Measurements from ENCODE around the gene TPRG1. TPM values are rescaled to one million over a fixed set of nuclear protein-coding genes. Genes with fewer than 3 reads are reported as not detected.
A peak's percentile ranks its signal among the peaks of the same experiment; 100 is the strongest.

The TPRG1 gene
- total RNA-seq, 2 donors from 2014 or later: 1.1 to 1.8 TPM

- intact Hi-C loops (cut with DNase I): no loop called here
- no peak for TF ChIP-seq CTCF (IDR thresholded peaks at IDR 0.05)
- no peaks in the 10 kb centered on the region for H3K36me3 ChIP-seq
- H3K4me3 ChIP-seq: no peak overlapping the region
- H3K4me1 ChIP-seq: no peaks in the 10 kb centered on the region
- no peaks in the 10 kb centered on the region for H3K9me3 ChIP-seq
- no peaks in the 10 kb centered on the region for H3K27me3 ChIP-seq
- no peak for DNase-seq
- no peak overlapping the region for H3K9ac ChIP-seq (ENCODE audit: low read depth in 2 of 2, low read length in 2 of 2)
- H3K27ac ChIP-seq: no peak overlapping the region
Measured at GRCh38 chr3:189142527-189142926, 29.2 kb upstream of the TPRG1 start.

GRCh38 chr3:189143321-189143720 is 28.4 kb upstream of the TPRG1 start:
- Histone ChIP-seq H3K36me3 (no peaks in the 10 kb centered on the region), H3K4me3 (no peak overlapping the region), H3K9me3 (no peaks in the 10 kb centered on the region), H3K4me1 (no peaks in the 10 kb centered on the region), H3K9ac (ENCODE audit: low read depth in 2 of 2, low read length in 2 of 2) (no peak overlapping the region), H3K27ac (no peak overlapping the region), H3K27me3 (no peaks in the 10 kb centered on the region)
- DNase-seq: no peak
- intact Hi-C loops (cut with DNase I): no loop called here
- no peak for TF ChIP-seq CTCF (IDR thresholded peaks at IDR 0.05)

GRCh38 chr3:189143771-189144170 is 28.0 kb upstream of the TPRG1 start:
- Histone ChIP-seq H3K9me3 (no peaks in the 10 kb centered on the region), H3K27ac (no peak overlapping the region), H3K9ac (ENCODE audit: low read depth in 2 of 2, low read length in 2 of 2) (no peak overlapping the region), H3K36me3 (no peaks in the 10 kb centered on the region), H3K27me3 (no peaks in the 10 kb centered on the region), H3K4me1 (no peaks in the 10 kb centered on the region), H3K4me3 (no peak overlapping the region)
- no peak for TF ChIP-seq CTCF (IDR thresholded peaks at IDR 0.05)
- intact Hi-C loops (cut with DNase I): no loop called here
- no peak for DNase-seq

- DNase-seq: peak; percentile 29
Measured at GRCh38 chr3:189144645-189145044, 27.1 kb upstream of the TPRG1 start.

GRCh38 chr3:189146848-189147247 is 24.9 kb upstream of the TPRG1 start:
- no peak overlapping the region for H3K4me3 ChIP-seq
- no peak overlapping the region for H3K27ac ChIP-seq
- no peaks in the 10 kb centered on the region for H3K4me1 ChIP-seq
- DNase-seq: no peak
- intact Hi-C loops (cut with DNase I): loop anchor here (5.0 kb wide), 2 partner anchors 85 to 1405 kb away; no protein-coding TSS in a partner anchor
- no peaks in the 10 kb centered on the region for H3K36me3 ChIP-seq
- H3K9me3 ChIP-seq: no peaks in the 10 kb centered on the region
- TF ChIP-seq CTCF (IDR thresholded peaks at IDR 0.05): no peak
- H3K9ac ChIP-seq (ENCODE audit: low read depth in 2 of 2, low read length in 2 of 2): no peak overlapping the region
- H3K27me3 ChIP-seq: no peaks in the 10 kb centered on the region

More at GRCh38 chr3:189144645-189145044, 27.1 kb upstream of the TPRG1 start:
- H3K4me1 ChIP-seq: no peaks in the 10 kb centered on the region
- no peaks in the 10 kb centered on the region for H3K27me3 ChIP-seq
- intact Hi-C loops (cut with DNase I): loop anchor here (5.0 kb wide), 2 partner anchors 88 to 1402 kb away; no protein-coding TSS in a partner anchor
- H3K36me3 ChIP-seq: no peaks in the 10 kb centered on the region
- H3K4me3 ChIP-seq: no peak overlapping the region
- H3K9me3 ChIP-seq: no peaks in the 10 kb centered on the region
- peak; percentile 21 for TF ChIP-seq CTCF (IDR thresholded peaks at IDR 0.05)
- H3K27ac ChIP-seq: no peak overlapping the region
- H3K9ac ChIP-seq (ENCODE audit: low read depth in 2 of 2, low read length in 2 of 2): no peak overlapping the region
